ENCODE data around the gene PPM1H. TPM values are rescaled to one million over a fixed set of nuclear protein-coding genes. Genes with fewer than 3 reads are reported as not detected.
"Not testable (repeated sequence)": the region's sequence is repeated elsewhere in the genome, so short reads cannot be mapped to it uniquely, and the experiment has no call there.

The PPM1H gene
- total and polyA plus RNA-seq, 10 of the 15 experiments (the other 5 are each of a cell fraction or from before 2014, with no cell fraction given) = 0.11 to 0.83 (median 0.49) TPM

GRCh38 chr12:62879691-62880090 is 55.3 kb downstream of the PPM1H start:
- TF ChIP-seq MTA3 (IDR thresholded peaks at IDR 0.05; ENCODE audit: borderline replicate concordance, low read length) (no peak), CREM (IDR thresholded peaks at IDR 0.05; ENCODE audit: low read depth) (no peak)
- Histone ChIP-seq H3K4me2 (ENCODE audit: control insufficient read depth, insufficient read depth) (no peak overlapping the region), H2AFZ (ENCODE audit: control insufficient read depth, low read depth, low read length) (no peak overlapping the region), H3K36me3 (ENCODE audit: control insufficient read depth in 2 of 2, insufficient read depth in 2 of 2, low read length in 1 of 2) (no peaks in the 10 kb centered on the region), H3K9ac (ENCODE audit: control insufficient read depth, insufficient read depth, low read length) (no peak overlapping the region), H3K27ac (ENCODE audit: control insufficient read depth, insufficient read depth) (no peak overlapping the region), H3K27me3 (replicated peaks in 1 of 2; ENCODE audit: control insufficient read depth in 2 of 2, insufficient read depth in 2 of 2, low read length in 1 of 2) (0 out of 4 replicates have a peak, but pooled peaks cover 0 to 3% of the 10 kb centered on the region in 2 experiments), H4K20me1 (ENCODE audit: control insufficient read depth, insufficient read depth) (no peaks in the 10 kb centered on the region), H3K9me3 (replicated peaks; ENCODE audit: control insufficient read depth, insufficient read depth, low read length) (no peaks in the 10 kb centered on the region; the same call in 2 of the 3 replicates), H3K4me1 (ENCODE audit: control insufficient read depth, insufficient read depth, low read length) (peaks cover 3% of the 10 kb centered on the region; the same call in 1 of the 2 replicates), H3K79me2 (ENCODE audit: control insufficient read depth, insufficient read depth, low read length) (no peaks in the 10 kb centered on the region), H3K4me3 (no peak overlapping the region)
- ChIA-PET CTCF (no interaction called here), SMC1A (ENCODE audit: uncharacterized antibody, unreplicated experiment) (no interaction called here), RAD21 (ENCODE audit: unreplicated experiment) (no interaction called here), POLR2A (no interaction called here)
- FAIRE-seq (no peak), ATAC-seq (no peak), DNase-seq (ENCODE audit: low read depth, low spot score) (no peak)
- intact Hi-C loops (cut with micrococcal nuclease; ENCODE audit: unreplicated experiment) = no loop called here
- BruUV-seq (replicated peaks) = no TSS peak
- in situ Hi-C loops (cut with MboI) = no loop called here
- WGBS (ENCODE audit: insufficient coverage, insufficient replicate concordance, low lambda C conversion rate, missing lambda C conversion rate) = 43% methylated on average over 1 of the region's 1 CpG

- H3K27me3 ChIP-seq (replicated peaks in 1 of 2; ENCODE audit: control insufficient read depth in 2 of 2, insufficient read depth in 2 of 2, low read length in 1 of 2); CTCF ChIA-PET: not testable (repeated sequence)
Measured at GRCh38 chr12:62879228-62879627, 55.7 kb downstream of the PPM1H start.

More at GRCh38 chr12:62879228-62879627, 55.7 kb downstream of the PPM1H start:
- H3K27ac ChIP-seq (ENCODE audit: control insufficient read depth, insufficient read depth); in situ Hi-C loops (cut with MboI); H3K79me2 ChIP-seq (ENCODE audit: control insufficient read depth, insufficient read depth, low read length); H3K4me3 ChIP-seq; H3K36me3 ChIP-seq (ENCODE audit: control insufficient read depth in 2 of 2, insufficient read depth in 2 of 2, low read length in 1 of 2); BruUV-seq (replicated peaks); H2AFZ ChIP-seq (ENCODE audit: control insufficient read depth, low read depth, low read length); H3K9ac ChIP-seq (ENCODE audit: control insufficient read depth, insufficient read depth, low read length); POLR2A ChIA-PET; H3K9me3 ChIP-seq (replicated peaks; ENCODE audit: control insufficient read depth, insufficient read depth, low read length); SMC1A ChIA-PET (ENCODE audit: uncharacterized antibody, unreplicated experiment); DNase-seq (ENCODE audit: low read depth, low spot score); RAD21 ChIA-PET (ENCODE audit: unreplicated experiment); H4K20me1 ChIP-seq (ENCODE audit: control insufficient read depth, insufficient read depth); H3K4me1 ChIP-seq (ENCODE audit: control insufficient read depth, insufficient read depth, low read length); FAIRE-seq; ATAC-seq; intact Hi-C loops (cut with micrococcal nuclease; ENCODE audit: unreplicated experiment); H3K4me2 ChIP-seq (ENCODE audit: control insufficient read depth, insufficient read depth): not testable (repeated sequence)
- WGBS (ENCODE audit: insufficient coverage, insufficient replicate concordance, low lambda C conversion rate, missing lambda C conversion rate) = 54% methylated on average over 3 of the region's 3 CpGs

Measured in GM12878 (cell line).